Measurements from ENCODE around the gene PRMT3.
"Not testable (repeated sequence)": the region's sequence is repeated elsewhere in the genome, so short reads cannot be mapped to it uniquely, and the experiment has no call there.

PRMT3 gene

DNA sequence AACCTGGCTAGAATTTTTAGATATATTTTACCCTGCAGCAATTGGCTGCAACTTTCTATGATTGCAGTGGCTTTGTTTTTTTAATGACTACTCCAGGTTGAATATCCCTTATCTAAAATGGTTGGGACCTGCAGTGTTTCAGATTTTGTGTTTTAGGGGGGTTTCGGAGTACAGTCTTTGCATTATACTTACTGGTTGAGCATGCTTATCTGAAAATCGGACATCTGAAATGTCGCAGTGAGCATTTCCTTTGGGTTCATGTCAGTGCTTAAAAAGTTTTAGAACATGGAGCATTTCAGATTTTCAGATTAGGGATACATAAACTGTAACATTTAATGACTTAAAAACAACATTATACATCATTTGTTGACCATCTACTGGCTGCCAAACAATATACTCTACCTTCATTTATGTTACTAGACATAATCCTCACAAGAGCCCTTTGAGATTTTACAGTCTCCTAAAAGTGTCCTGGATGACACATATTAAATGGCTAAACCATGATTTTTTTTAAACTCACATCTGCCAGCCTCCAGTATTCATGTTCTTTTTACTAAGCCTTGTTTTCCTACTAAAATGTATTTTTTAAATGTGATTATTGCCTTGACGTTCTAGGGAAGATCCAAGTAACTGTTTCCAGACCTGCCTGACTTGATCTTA is 66.3 kb downstream of the PRMT3 start:
- DNase-seq (ENCODE audit: extremely low read depth in 1 of 2, low read depth in 1 of 2), result no peak

DNA sequence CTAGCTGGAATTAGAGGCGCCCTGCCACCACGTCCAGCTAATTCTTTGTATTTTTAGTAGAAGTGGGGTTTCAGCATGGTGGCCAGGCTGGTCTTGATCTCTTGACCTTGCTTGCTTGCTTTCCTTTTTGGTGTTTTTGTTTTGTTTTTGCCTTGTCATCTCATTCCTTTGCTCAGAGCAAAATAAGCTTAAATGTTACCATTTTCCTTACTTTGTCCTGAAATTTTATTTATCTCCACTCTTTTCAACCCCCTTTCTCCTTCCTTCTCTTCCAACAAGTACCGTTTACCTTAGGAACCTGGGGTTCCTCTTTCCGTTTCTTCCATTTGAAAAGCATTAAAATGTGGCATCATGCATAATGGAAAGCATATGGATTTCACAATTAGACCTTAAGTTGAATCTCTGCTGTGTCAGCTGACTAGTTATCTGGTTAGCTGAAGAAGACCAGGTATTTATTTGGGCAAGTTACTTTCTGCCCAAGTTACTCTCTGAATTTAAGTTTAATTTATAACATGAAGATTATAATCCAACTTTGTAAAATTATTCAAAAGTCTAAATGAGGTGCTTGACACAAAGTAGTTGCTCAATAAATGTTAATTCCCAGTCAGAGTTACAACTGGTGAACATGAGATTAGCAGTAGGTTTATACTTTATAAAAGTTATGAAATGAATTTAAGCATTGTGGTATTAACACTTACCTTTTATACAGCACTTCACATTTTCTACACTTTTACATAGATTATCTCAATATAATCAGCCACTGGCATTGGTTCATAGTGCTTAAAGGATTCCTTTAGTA is 69.7 kb downstream of the PRMT3 start:
- DNase-seq (ENCODE audit: extremely low read depth in 1 of 2, low read depth in 1 of 2), result no peak

DNA sequence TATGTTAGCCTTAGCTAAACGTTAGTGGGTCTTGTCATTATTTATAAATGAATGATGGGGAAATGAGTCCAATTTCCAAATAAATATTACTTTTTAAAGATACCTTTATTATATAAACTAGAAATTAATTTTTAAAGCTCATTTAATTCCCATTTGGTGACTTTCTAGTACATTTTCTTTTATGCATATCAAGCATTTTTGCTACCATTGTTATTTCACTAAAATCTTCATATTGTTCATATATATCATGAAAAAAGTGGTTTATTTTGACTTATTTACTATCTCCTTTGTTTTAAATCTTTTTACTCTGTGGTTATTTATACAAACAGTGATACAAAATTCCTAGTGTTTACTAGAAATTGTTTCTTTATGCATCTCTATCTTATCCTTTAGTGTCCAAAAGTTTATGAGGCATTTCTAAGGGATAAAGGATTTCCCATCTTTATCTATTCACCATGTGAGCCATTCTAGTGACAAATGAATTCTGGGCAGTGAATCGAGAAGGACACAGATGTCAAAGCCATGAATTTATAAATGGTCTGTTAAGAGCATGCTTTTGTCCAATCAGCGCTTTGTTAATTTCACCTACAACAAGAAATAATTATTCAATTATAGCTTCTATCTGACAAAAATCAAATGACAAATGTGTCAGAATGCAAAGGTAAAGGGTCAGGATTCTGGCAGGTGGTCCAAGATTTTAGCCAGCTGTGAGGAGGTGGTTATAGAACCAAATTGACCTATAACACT is 70.6 kb downstream of the PRMT3 start:
- DNase-seq (ENCODE audit: extremely low read depth in 1 of 2, low read depth in 1 of 2), result no peak

DNA sequence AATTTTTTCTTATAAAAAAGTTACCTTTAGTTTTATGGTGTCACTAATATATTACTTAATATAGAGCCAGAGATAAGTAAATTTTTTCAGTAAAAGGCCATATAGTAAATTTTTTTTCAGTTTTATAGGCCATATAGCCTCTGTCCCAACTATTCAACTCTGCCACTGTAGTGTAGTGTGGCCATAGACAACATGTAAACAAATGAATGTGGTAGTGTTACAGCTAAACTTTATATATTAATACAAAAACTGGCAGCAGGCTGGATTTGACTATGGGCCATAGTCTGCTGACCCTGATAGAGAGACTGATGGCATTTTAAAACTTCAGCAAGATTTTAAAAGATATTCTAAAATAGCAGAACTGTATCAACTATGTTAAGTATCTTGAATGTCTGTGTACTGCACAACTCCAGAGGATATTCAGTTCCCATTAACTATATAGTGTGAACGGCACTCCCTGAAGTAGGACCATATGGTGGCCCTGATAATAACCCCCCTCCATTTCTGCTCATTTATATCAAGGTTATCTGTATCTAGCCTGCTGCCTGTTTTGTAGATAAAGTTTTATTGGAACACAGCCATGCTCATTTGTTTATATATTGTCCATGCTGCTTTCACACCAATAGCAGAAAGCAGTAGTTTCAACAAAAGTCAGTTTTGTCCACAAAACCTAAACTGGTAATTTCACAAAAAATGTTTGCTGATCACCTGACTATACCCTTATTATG is 71.6 kb downstream of the PRMT3 start:
- DNase-seq (ENCODE audit: extremely low read depth in 1 of 2, low read depth in 1 of 2), result no peak

DNA sequence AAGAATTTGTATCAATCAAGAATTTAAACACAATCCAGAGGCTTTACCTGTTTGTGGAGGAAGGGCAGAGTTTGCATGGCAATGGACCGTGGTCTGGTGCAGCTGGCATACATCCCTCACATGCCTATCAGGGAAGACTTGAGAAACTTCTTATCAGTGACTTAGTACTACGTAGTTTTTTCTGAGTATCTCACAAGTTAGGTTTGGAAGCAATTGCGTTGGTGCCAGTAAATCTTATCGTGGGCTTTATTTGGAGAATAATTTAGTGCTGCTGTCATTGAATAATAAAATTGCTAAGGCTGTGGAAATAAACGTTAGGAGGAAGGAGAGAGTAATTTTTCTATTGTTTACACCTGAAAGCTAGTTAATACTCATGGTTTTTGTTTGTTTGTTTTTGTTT is 72.3 kb downstream of the PRMT3 start:
- no peak for DNase-seq (ENCODE audit: extremely low read depth in 1 of 2, low read depth in 1 of 2)

DNA sequence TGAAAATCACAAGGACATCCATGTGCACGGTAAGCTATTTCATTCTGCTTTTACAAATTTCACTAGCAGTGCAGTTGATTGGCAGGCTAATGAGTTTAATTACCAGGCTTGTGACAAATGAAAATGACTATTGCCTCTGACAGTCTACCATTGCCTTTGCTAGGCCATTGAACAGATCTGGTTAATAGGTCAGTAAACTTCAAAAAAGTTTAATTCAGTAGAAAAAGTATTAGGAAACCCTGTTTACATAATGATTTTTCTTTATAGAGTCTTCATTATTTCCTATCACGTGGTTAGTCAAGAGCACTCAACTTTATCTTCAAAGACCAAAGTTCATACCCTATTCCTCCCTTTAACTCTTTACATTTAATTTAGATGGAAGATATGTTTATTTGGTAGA is 77.0 kb downstream of the PRMT3 start:
- DNase-seq (ENCODE audit: extremely low read depth in 1 of 2, low read depth in 1 of 2), result no peak

DNA sequence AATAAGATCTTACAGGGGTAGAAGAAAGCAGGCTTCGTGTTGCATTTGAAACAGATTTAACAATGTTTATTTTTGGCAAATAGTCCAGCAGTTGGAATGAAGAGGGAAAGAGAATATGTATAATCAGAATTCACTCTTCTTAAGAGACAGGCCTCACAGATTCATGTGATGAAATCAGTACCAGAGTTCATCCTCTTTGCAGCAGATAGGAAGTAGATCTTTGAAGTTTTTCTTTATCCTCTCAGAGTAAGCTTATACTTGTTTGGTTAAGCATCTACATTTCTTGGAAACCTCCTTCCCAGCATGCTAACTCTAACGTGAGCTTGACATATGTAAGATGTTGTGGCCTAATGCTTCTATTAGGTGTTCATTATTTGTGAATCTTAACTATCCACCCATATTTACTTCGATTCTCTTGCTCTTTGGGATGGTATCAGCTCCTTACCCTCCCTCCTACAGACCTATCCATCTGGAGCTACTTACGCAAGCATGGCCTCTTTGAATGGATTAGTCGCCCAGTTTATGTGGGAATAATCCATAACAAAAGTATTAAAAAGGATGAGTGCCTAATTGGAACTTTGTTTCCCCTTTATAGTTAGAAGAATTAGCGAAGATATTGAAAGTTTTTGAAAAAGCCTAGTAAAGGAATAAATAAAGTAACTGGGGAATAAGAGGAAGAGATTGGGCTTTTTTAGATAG is 80.1 kb downstream of the PRMT3 start:
- DNase-seq (ENCODE audit: extremely low read depth in 1 of 2, low read depth in 1 of 2), result no peak

DNA sequence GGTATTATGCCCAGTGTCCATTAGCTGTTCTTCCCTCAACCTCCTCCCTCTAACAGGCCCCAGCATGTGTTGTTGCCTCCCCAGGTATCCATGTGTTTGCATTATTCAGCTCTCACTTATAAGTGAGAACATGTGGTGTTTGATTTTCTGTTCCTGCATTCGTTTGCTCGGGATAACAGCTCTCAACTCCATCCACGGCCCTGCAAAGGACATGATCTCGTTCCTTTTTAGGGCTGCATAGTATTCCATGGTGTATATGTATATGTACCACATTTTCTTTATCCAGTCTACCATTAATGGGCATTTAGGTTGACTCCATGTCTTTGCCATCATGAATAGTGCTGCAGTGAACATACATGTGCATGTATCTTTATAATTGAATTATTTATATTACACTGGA is 82.8 kb downstream of the PRMT3 start:
- no peak for DNase-seq (ENCODE audit: extremely low read depth in 1 of 2, low read depth in 1 of 2)

DNA sequence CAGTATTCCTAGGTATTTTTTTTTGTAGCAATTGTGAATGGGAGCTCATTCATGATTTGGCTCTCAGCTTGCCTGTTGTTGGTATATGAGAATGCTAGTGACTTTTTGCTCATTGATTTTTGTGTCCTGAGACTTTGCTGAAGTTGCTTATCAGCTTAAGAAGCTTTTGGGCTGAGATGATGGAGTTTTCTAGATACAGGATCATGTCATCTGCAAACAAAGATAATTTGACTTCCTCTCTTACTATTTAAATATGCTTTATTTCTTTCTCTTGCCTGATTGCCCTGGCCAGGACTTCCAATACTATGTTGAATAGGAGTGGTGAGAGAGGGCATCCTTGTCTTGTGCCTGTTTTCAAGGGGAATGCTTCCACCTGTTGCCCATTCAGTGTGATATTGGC is 84.4 kb downstream of the PRMT3 start:
- not testable (repeated sequence) for DNase-seq (ENCODE audit: extremely low read depth in 1 of 2, low read depth in 1 of 2)

DNA sequence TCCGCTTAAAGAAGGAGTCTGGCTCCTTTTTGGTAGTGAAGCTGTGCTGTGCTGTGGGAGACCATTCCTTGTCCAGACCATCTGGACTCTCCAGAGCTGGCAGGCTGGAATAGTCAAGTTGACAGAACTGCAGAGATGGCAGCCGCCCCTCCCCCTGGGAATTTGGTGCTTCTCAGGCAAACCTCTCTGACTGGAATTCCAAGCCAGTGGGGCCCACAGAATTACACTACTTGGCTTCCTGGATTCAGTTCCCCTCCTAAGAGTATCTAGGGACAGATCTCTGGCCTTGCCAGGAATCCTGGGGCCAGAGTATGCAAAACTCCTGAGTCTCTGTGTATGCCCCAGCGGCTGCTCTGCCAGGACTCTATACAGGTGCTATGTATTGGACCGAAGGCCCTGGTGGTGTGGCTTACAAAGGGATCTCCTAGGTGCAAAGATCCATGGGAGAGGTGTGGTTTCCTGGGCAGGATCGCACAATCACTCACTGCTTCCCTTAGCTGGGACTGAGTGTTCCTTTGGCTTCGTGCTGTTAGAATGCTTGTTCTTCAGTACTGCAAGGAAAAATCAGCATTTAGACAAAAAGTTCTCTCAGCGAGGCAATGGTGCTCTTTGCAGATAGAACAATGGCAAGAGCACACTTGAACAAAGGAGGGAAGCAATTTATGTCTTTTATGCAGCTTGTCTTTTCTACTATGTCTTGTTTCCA is 86.8 kb downstream of the PRMT3 start:
- DNase-seq (ENCODE audit: extremely low read depth in 1 of 2, low read depth in 1 of 2), result no peak

DNA sequence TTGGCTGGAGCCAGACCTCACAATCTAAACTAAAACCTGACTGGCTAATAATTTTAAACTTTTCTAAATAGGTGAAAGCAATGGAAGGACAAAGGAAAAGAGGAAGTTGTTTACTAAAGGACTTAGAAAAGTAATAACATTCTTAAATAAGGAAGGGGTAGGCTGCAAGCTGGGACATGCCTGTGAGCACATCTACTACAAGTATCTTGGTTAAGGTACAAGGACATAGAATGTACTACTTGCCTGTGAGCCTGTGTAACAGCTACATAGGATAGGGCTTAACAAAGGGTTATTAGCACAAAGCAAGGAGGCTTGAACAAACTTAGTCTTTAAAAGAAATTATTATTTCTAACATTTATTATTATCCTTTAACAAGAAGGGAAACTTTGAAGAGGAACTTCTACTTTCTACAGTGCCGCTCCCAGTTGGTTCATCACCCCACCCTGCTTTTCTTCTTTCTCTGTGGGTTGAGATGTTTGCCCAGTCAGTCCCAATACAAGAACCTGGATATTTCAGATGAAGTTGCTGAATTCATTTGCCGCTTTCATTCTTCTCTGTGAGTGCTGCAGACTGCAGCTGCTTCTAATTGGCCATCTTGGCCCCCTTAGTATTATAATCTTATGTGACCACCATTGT is 87.5 kb downstream of the PRMT3 start:
- DNase-seq (ENCODE audit: extremely low read depth in 1 of 2, low read depth in 1 of 2), result no peak

DNA sequence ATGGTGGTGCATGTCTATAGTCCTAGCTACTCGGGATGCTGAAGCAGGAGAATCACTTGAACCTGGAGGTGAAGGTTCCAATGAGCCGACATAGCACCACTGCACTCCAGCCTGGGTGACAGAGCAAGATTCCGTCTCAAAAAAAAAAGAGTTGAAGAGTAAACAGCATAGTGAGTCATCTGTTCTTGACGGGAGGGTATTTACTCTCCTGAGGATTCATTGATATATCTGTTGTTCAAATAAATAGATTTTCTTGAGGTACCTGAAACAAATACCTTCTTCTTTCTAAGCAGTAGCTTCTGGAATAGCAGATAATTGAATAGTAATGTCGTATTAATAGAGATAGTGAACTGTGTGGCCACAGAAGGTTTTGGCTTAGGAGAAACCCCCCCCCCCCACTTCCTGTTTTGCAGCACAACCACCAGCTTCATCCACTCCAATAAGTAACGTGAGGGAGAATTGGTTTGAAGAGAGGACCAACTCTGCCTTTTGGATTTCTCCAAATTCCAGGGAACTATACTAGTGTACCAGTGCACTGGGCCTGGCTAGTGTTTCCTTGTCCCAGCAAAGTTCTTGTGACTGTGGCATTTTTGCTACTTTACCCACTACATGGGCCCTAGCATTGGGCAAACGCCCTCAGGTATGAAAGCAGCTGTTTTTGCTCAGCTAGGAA is 90.0 kb downstream of the PRMT3 start:
- no peak for DNase-seq (ENCODE audit: extremely low read depth in 1 of 2, low read depth in 1 of 2)

DNA sequence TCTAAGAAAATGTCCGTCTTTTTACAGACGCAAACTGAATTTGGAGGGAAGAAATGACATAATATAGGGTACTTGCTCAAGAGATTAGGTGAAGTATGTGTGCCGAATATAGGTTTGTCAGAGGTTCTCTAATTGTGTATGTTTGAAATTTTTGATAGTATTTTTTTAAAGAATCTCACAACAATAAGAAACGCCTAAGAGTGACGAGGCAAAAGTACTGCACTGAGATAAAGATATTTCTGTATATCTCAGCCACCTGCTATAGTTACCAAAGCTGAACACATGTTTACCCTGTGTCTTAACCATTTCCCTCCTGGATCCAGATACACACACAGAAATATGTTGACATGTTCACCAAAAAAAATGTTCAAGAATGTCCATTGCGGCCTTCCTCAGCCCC is 92.0 kb downstream of the PRMT3 start:
- no peak for DNase-seq (ENCODE audit: extremely low read depth in 1 of 2, low read depth in 1 of 2)

DNA sequence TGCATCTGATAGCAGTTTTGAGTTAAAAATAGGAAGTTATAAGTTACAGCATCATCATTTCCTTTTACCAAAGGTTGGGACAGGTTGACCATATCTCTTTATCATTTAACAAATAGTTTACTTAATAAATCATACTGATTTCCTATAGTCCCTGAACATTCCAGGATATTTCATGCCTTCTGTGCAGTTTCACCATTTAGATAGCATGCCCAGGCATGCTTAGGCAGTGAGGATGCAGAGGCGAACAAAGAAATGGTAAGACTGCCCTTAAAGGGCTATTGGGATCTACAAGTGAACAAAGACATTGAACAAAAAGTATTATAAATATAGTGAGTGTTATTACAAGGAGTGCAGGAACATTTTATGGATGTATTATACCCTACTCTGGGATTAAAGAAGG is 96.4 kb downstream of the PRMT3 start:
- DNase-seq (ENCODE audit: extremely low read depth in 1 of 2, low read depth in 1 of 2), result no peak

DNA sequence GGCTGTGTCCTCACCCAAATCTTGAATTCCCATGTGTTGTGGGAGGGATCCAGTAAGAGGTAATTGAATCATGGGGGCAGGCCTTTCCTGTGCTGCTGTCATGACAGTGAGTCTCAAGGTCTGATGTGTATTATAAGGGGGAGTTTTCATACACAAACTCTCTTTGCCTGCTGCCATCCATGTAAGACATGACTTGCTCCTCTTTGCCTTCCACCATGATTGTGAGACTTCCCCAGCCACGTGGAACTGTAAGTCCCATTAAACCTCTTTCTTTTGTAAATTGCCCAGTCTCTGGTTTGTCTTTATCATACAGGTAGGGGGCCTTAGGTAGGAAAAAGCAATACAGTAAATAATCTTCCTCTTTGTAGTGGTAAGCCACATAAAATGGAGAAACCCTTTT is 96.9 kb downstream of the PRMT3 start:
- not testable (repeated sequence) for DNase-seq (ENCODE audit: extremely low read depth in 1 of 2, low read depth in 1 of 2)

DNA sequence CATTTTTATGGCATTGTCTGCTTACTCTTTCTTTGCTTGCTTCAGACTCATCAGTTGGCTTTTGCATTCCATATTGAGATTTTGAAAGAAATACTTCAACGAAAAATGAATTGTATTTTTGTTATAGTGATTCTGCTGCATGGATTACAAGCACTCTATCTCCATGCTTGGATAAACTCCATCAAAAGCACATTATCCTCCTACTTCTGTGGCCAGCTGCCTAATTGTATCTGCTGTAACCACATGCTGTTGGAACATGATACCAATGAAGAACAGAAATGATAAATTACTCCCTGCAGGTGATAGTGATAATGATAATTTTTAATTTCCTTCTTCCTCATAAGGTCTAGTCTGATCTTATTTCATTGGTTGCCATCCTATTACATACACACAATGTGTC is 100.8 kb downstream of the PRMT3 start:
- DNase-seq (ENCODE audit: extremely low read depth in 1 of 2, low read depth in 1 of 2), result no peak

DNA sequence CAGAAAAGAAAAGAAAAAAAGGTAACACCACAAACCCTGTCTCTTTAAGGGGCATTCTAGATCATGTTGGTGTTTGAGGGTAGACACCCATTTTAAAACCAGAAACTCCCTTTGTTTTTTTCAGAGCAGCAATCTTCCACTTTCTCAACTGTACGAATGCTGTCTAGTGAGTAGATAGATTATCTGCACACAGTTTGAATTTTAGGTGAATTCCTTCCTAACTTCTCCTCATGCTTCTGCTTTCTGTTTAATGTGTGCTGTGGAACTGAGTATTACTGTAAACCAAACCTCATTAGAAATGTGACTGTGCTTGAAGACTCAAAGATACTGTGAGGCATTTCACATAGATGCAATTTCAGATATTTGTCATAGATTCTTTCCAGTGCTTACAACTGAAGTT is 102.4 kb downstream of the PRMT3 start:
- no peak for DNase-seq (ENCODE audit: extremely low read depth in 1 of 2, low read depth in 1 of 2)

DNA sequence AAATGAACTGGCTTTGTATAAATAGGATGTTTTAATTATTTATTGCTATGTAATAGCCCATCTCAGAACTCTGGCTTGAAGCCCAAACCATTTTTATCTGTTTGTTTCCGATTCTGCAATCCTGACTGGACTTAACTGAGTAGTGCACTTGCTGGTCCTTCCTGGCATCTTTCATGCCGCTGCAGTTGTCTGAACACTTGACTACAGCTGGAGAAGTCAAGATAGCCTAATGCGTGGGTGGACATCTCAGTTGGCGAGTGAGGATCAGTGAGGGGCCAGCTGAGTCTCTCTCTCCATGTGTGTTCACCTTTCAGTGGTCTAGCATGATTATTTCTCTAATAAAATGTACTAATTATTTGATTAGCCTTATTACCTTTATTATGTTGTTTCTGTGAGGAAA is 105.8 kb downstream of the PRMT3 start:
- DNase-seq (ENCODE audit: extremely low read depth in 1 of 2, low read depth in 1 of 2), result no peak
